Measurements from ENCODE around the gene CADM1.

Gene CADM1

DNA sequence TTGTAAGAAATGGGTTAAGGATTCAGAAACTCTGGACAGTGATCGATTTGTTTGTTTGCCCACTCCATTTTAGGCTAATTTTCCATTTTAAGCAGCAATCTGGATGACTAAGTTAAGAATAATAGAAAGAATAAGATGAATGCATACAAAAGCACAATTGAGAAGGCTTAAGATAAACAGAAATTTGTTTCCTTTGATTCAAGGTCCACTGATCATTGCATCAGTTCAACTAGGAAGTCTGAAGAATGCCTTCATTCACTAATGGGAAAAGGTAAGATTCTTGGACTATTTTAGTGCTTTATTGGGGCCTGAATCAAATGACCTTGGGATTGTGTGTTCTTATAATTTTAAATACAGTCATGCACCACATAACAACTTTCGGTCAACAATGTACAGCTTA, 140.8 kb downstream of the CADM1 start:
- Histone ChIP-seq H3K9me3 (ENCODE audit: control insufficient read depth, insufficient read depth, low read length) (no peaks in the 10 kb centered on the region), H3K4me3 (ENCODE audit: low read length) (no peak overlapping the region), H4K20me1 (ENCODE audit: control insufficient read depth, insufficient read depth, low read depth, low read length) (no peaks in the 10 kb centered on the region), H3K27ac (ENCODE audit: low read depth, low read length) (no peak overlapping the region), H3K9me2 (replicated peaks; ENCODE audit: control insufficient read depth, low read length) (no peaks in the 10 kb centered on the region), H3K79me2 (ENCODE audit: control insufficient read depth, low read length) (no peaks in the 10 kb centered on the region), H3K4me2 (ENCODE audit: low read length) (no peak overlapping the region), H3K4me1 (ENCODE audit: control insufficient read depth, low read length) (no peaks in the 10 kb centered on the region), H3F3A (ENCODE audit: control insufficient read depth, insufficient read depth) (no peaks in the 10 kb centered on the region), H3K27me3 (ENCODE audit: control insufficient read depth, low read length) (no peaks in the 10 kb centered on the region), H3K36me3 (ENCODE audit: control insufficient read depth, low read length) (no peaks in the 10 kb centered on the region)
- TF ChIP-seq, protein P1, sequence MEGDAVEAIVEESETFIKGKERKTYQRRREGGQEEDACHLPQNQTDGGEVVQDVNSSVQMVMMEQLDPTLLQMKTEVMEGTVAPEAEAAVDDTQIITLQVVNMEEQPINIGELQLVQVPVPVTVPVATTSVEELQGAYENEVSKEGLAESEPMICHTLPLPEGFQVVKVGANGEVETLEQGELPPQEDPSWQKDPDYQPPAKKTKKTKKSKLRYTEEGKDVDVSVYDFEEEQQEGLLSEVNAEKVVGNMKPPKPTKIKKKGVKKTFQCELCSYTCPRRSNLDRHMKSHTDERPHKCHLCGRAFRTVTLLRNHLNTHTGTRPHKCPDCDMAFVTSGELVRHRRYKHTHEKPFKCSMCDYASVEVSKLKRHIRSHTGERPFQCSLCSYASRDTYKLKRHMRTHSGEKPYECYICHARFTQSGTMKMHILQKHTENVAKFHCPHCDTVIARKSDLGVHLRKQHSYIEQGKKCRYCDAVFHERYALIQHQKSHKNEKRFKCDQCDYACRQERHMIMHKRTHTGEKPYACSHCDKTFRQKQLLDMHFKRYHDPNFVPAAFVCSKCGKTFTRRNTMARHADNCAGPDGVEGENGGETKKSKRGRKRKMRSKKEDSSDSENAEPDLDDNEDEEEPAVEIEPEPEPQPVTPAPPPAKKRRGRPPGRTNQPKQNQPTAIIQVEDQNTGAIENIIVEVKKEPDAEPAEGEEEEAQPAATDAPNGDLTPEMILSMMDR (IDR thresholded peaks at IDR 0.05; ENCODE audit: low read depth, low read length, poor library complexity, severe bottlenecking) = no peak
- TF ChIP-seq EZH2phosphoT487 (IDR thresholded peaks at IDR 0.05; ENCODE audit: borderline replicate concordance, low read length) = no peak

DNA sequence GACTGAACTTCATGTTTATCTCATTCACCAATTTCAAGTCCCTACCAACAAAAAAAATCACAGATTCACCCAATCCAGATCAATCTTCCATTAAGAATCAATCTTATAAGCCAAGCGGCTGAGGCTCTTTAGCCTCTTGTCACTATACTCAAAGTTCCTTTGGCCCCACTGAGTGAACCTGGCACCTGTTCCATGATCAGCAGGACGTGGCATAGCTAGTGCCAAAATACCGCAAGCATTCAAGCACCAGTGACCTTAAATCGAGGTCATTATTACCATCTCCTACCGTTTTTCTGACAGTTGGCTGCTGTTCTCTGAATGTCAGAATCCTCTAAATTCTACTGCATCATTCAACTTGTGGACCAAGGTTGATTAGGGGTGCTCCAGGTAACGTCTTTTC, 141.2 kb downstream of the CADM1 start:
- Histone ChIP-seq H3K4me3 (ENCODE audit: low read length) (no peak overlapping the region), H3K4me1 (ENCODE audit: control insufficient read depth, low read length) (no peaks in the 10 kb centered on the region)

DNA sequence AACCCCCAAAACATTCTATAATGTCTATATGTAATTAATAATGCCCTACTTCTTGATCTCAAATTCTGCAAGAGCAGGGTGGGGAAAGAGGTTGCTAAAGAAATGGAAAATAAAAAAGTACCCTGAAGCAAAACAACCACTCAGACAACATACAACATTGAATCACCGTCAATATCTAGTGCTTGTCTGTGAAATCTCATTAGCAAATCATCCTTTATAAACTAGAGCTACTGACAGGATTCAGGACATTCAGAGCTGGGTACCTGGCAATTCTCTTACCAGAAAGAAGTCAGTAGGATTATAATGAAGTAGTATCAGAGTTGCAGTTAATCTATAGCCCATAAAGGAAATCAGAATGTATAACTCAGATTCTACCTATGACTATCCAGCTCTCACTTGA, 143.2 kb downstream of the CADM1 start:
- no peak overlapping the region for H3K4me2 ChIP-seq (ENCODE audit: low read length)
- no peaks in the 10 kb centered on the region for H3K9me3 ChIP-seq (ENCODE audit: control insufficient read depth, insufficient read depth, low read length)
- H3F3A ChIP-seq (ENCODE audit: control insufficient read depth, insufficient read depth) = no peaks in the 10 kb centered on the region
- no peaks in the 10 kb centered on the region for H4K20me1 ChIP-seq (ENCODE audit: control insufficient read depth, insufficient read depth, low read depth, low read length)
- no peaks in the 10 kb centered on the region for H3K4me1 ChIP-seq (ENCODE audit: control insufficient read depth, low read length)
- H3K27ac ChIP-seq (ENCODE audit: low read depth, low read length) = no peak overlapping the region
- no peak overlapping the region for H3K4me3 ChIP-seq (ENCODE audit: low read length)
- no peaks in the 10 kb centered on the region for H3K27me3 ChIP-seq (ENCODE audit: control insufficient read depth, low read length)
- no peaks in the 10 kb centered on the region for H3K9me2 ChIP-seq (replicated peaks; ENCODE audit: control insufficient read depth, low read length)
- no peak for TF ChIP-seq EZH2phosphoT487 (IDR thresholded peaks at IDR 0.05; ENCODE audit: borderline replicate concordance, low read length)
- TF ChIP-seq, protein P1 (IDR thresholded peaks at IDR 0.05; ENCODE audit: low read depth, low read length, poor library complexity, severe bottlenecking) = no peak
- H3K36me3 ChIP-seq (ENCODE audit: control insufficient read depth, low read length) = no peaks in the 10 kb centered on the region
- H3K79me2 ChIP-seq (ENCODE audit: control insufficient read depth, low read length) = no peaks in the 10 kb centered on the region

More for the DNA sequence above, 141.2 kb downstream of the CADM1 start:
- Histone ChIP-seq H3K36me3 (ENCODE audit: control insufficient read depth, low read length) (no peaks in the 10 kb centered on the region), H4K20me1 (ENCODE audit: control insufficient read depth, insufficient read depth, low read depth, low read length) (no peaks in the 10 kb centered on the region), H3K27me3 (ENCODE audit: control insufficient read depth, low read length) (no peaks in the 10 kb centered on the region), H3K9me2 (replicated peaks; ENCODE audit: control insufficient read depth, low read length) (no peaks in the 10 kb centered on the region), H3K79me2 (ENCODE audit: control insufficient read depth, low read length) (no peaks in the 10 kb centered on the region), H3K4me2 (ENCODE audit: low read length) (no peak overlapping the region), H3K9me3 (ENCODE audit: control insufficient read depth, insufficient read depth, low read length) (no peaks in the 10 kb centered on the region), H3K27ac (ENCODE audit: low read depth, low read length) (no peak overlapping the region), H3F3A (ENCODE audit: control insufficient read depth, insufficient read depth) (no peaks in the 10 kb centered on the region)
- no peak for TF ChIP-seq EZH2phosphoT487 (IDR thresholded peaks at IDR 0.05; ENCODE audit: borderline replicate concordance, low read length)
- TF ChIP-seq, protein P1 (IDR thresholded peaks at IDR 0.05; ENCODE audit: low read depth, low read length, poor library complexity, severe bottlenecking) = no peak
